Neural cell (in vitro differentiated cells): ENCODE measurements around the gene FAM135A. TPM values are rescaled to one million over a fixed set of nuclear protein-coding genes. Genes with fewer than 3 reads are reported as not detected.

Experiments
- H2AFZ ChIP-seq: fragments of 200-600, 300-800 bp; sonication (generic), shearing (Covaris generic); 2 replicates; pipeline ENCODE4 v1.6.0; 2014; ENCODE audit warnings: low read depth, mild to moderate bottlenecking, antibody characterized with exemption, low read length, moderate library complexity
- H3F3A ChIP-seq: fragments of 200-600 bp; shearing (Covaris generic); 2 replicates; pipeline ENCODE4 v1.6.1; 2016; ENCODE audit warnings: mild to moderate bottlenecking, moderate library complexity, mixed read lengths, antibody characterized with exemption, low read length; ENCODE audit not compliant: insufficient read depth, poor library complexity, severe bottlenecking
- H3K27ac ChIP-seq: fragments of 200-600, 300-800 bp; sonication (generic), shearing (Covaris generic); 2 replicates; pipeline ENCODE4 v1.5.1; 2014; ENCODE audit warnings: mild to moderate bottlenecking, low read length, moderate library complexity
- H3K27me3 ChIP-seq: fragments of 300-800, 200-600 bp; sonication (generic), shearing (Covaris generic); 2 replicates; pipeline ENCODE4 v1.6.0; 2014; ENCODE audit warnings: mild to moderate bottlenecking, low read depth, low read length, moderate library complexity; ENCODE audit not compliant: insufficient read depth
- H3K36me3 ChIP-seq: fragments of 300-800, 200-600 bp; sonication (generic), shearing (Covaris generic); 2 replicates; pipeline ENCODE4 v1.5.1; 2014; ENCODE audit warnings: mild to moderate bottlenecking, antibody characterized with exemption, low read length, moderate library complexity; ENCODE audit not compliant: insufficient read depth
- H3K4me2 ChIP-seq: fragments of 300-800, 200-600 bp; sonication (generic), shearing (Covaris generic); 2 replicates; pipeline ENCODE4 v1.6.0; 2014; ENCODE audit warnings: mild to moderate bottlenecking, low read length
- H3K4me3 ChIP-seq: fragments of 300-800, 200-600 bp; sonication (generic), shearing (Covaris generic); 2 replicates; pipeline ENCODE4 v1.5.1; 2014; ENCODE audit warnings: mild to moderate bottlenecking, low read length, moderate library complexity
- H3K79me2 ChIP-seq: fragments of 200-600 bp; shearing (Covaris generic); replicated peaks from 2 replicates; pipeline ENCODE4 v1.6.0; 2014; ENCODE audit warnings: mild to moderate bottlenecking, low read length, moderate library complexity; ENCODE audit not compliant: insufficient read depth
- H3K9ac ChIP-seq: fragments of 300-800, 200-600 bp; sonication (generic), shearing (Covaris generic); 2 replicates; pipeline ENCODE4 v1.6.1; 2016; ENCODE audit warnings: mild to moderate bottlenecking, low read length, mixed read lengths
- H3K9me2 ChIP-seq: fragments of 200-600 bp; shearing (Covaris generic); 2 replicates; pipeline ENCODE4 v1.6.1; 2016; ENCODE audit warnings: mild to moderate bottlenecking, low read length, mixed read lengths; ENCODE audit not compliant: insufficient read depth
- H3K9me3 ChIP-seq: fragments of 200-600, 300-800 bp; sonication (generic), shearing (Covaris generic); 2 replicates; pipeline ENCODE4 v1.6.1; 2016; ENCODE audit warnings: mild to moderate bottlenecking, mixed run types, low read length, moderate library complexity, mixed read lengths
- H4K20me1 ChIP-seq: fragments of 200-600 bp; shearing (Covaris generic); 2 replicates; pipeline ENCODE4 v1.6.1; 2016; ENCODE audit warnings: mild to moderate bottlenecking, mixed run types; ENCODE audit not compliant: insufficient read depth
- CTCF ChIP-seq: fragments of 450-650 bp; IDR thresholded peaks from 2 replicates; pipeline ENCODE4 v1.5.1; 2014; ENCODE audit warnings: antibody characterized with exemption, mild to moderate bottlenecking, moderate library complexity; ENCODE audit not compliant: poor library complexity, severe bottlenecking
- EP300 ChIP-seq: fragments of 450-650 bp; conservative IDR thresholded peaks from 2 replicates; pipeline ENCODE4 v1.6.1; 2014; ENCODE audit warnings: antibody characterized with exemption, mild to moderate bottlenecking, moderate library complexity; ENCODE audit not compliant: poor library complexity, severe bottlenecking
- EZH2 ChIP-seq: fragments of 200-600, 300-800 bp; shearing (Covaris generic), sonication (generic); IDR thresholded peaks from 2 replicates; pipeline ENCODE4 v1.6.1; 2014; ENCODE audit warnings: antibody characterized with exemption, low read length, borderline replicate concordance, mild to moderate bottlenecking; ENCODE audit not compliant: insufficient read depth, poor library complexity, severe bottlenecking
- MXI1 ChIP-seq: fragments of 450-650 bp; conservative IDR thresholded peaks from 2 replicates; pipeline ENCODE4 v1.6.1; 2014; ENCODE audit warnings: antibody characterized with exemption, mild to moderate bottlenecking; ENCODE audit not compliant: poor library complexity, severe bottlenecking
- POLR2AphosphoS5 ChIP-seq: IDR thresholded peaks from 2 replicates; pipeline ENCODE4 v1.6.1; 2012
- RAD21 ChIP-seq: fragments of 450-650 bp; conservative IDR thresholded peaks from 2 replicates; pipeline ENCODE4 v1.6.1; 2014; ENCODE audit warnings: antibody characterized with exemption, mild to moderate bottlenecking, moderate library complexity
- REST ChIP-seq: IDR thresholded peaks from 2 replicates; pipeline ENCODE4 v1.6.1; 2012; ENCODE audit warnings: borderline replicate concordance
- SMC3 ChIP-seq: fragments of 450-650 bp; conservative IDR thresholded peaks from 2 replicates; pipeline ENCODE4 v1.6.1; 2014; ENCODE audit warnings: antibody characterized with exemption, mild to moderate bottlenecking, moderate library complexity; ENCODE audit not compliant: poor library complexity
- TAF1 ChIP-seq: IDR thresholded peaks from 2 replicates; pipeline ENCODE4 v1.6.1; 2012; ENCODE audit warnings: low read depth
- polyA plus RNA-seq: library from polyadenylated mRNA; depleted of rRNA; stranded (reverse); fragments of >200 nt; gene quantifications from 2 replicates; pipeline ENCODE4 v1.2.3, GENCODE V29; 2014

Gene FAM135A
- polyA plus RNA-seq, 1 donor from 2014 or later: 31.4 TPM

GRCh38 chr6:70369332-70369950, 43.9 kb upstream of the FAM135A start:
- H3K9me2 ChIP-seq: no peaks in the 10 kb centered on the region
- no peak overlapping the region for H2AFZ ChIP-seq
- no peaks in the 10 kb centered on the region for H4K20me1 ChIP-seq
- TF ChIP-seq EZH2 (no peak), MXI1 (no peak), RAD21 (peak; percentile 65), CTCF (peak; percentile 72), POLR2AphosphoS5 (no peak), TAF1 (no peak), EP300 (no peak), SMC3 (peak; percentile 78), REST (no peak)
- no peak overlapping the region for H3K9ac ChIP-seq
- H3F3A ChIP-seq: no peaks in the 10 kb centered on the region
- H3K79me2 ChIP-seq: no peaks in the 10 kb centered on the region
- H3K27me3 ChIP-seq: no peaks in the 10 kb centered on the region
- no peaks in the 10 kb centered on the region for H3K36me3 ChIP-seq
- H3K4me2 ChIP-seq: no peak overlapping the region
- no peak overlapping the region for H3K4me3 ChIP-seq
- H3K27ac ChIP-seq: no peak overlapping the region
- H3K9me3 ChIP-seq: no peaks in the 10 kb centered on the region

- no peaks in the 10 kb centered on the region for H3K36me3 ChIP-seq
Observed at GRCh38 chr6:70370496-70370895, 42.8 kb upstream of the FAM135A start.

More at GRCh38 chr6:70370496-70370895, 42.8 kb upstream of the FAM135A start:
- no peak for TF ChIP-seq MXI1
- no peaks in the 10 kb centered on the region for H3K79me2 ChIP-seq
- no peak overlapping the region for H2AFZ ChIP-seq
- H3K4me3 ChIP-seq: no peak overlapping the region
- no peaks in the 10 kb centered on the region for H4K20me1 ChIP-seq
- no peak overlapping the region for H3K9ac ChIP-seq
- H3K27ac ChIP-seq: no peak overlapping the region
- H3F3A ChIP-seq: no peaks in the 10 kb centered on the region
- no peaks in the 10 kb centered on the region for H3K9me2 ChIP-seq
- H3K27me3 ChIP-seq: no peaks in the 10 kb centered on the region
- no peak overlapping the region for H3K4me2 ChIP-seq
- no peaks in the 10 kb centered on the region for H3K9me3 ChIP-seq
